ENCODE measurements around the gene EPN2.

The EPN2 gene

DNA sequence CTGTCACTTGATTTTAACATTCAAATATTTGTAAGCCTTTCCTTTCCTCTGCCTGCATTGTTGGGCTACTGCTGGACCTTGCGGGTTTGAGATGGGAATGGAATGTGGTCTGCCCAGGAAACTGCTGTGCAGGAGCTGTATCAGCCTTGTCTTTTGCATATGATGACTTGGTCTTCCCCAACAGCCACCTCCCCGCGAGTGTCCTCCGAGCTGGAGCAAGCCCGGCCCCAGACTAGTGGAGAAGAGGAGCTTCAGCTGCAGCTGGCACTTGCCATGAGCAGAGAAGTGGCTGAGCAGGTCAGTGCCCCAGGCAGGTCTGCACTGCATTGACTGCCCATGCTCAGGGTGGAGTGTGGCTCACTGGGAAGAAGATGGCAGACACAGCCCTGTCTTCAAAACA lies 72.5 kb downstream of the EPN2 start:
- in situ Hi-C loops (cut with MboI; ENCODE audit: low sequenced_read_pairs) = no loop called here

GRCh38 chr17:19310151-19310550 lies 73.0 kb downstream of the EPN2 start:
- in situ Hi-C loops (cut with MboI; ENCODE audit: low sequenced_read_pairs) = no loop called here

GRCh38 chr17:19311016-19311415 lies 73.8 kb downstream of the EPN2 start:
- in situ Hi-C loops (cut with MboI; ENCODE audit: low sequenced_read_pairs) = no loop called here

- in situ Hi-C loops (cut with MboI; ENCODE audit: low sequenced_read_pairs) = no loop called here
These were observed 74.5 kb downstream of the EPN2 start for GRCh38 chr17:19311421-19312215.

GRCh38 chr17:19312406-19312805 lies 75.2 kb downstream of the EPN2 start:
- in situ Hi-C loops (cut with MboI; ENCODE audit: low sequenced_read_pairs) = no loop called here

DNA sequence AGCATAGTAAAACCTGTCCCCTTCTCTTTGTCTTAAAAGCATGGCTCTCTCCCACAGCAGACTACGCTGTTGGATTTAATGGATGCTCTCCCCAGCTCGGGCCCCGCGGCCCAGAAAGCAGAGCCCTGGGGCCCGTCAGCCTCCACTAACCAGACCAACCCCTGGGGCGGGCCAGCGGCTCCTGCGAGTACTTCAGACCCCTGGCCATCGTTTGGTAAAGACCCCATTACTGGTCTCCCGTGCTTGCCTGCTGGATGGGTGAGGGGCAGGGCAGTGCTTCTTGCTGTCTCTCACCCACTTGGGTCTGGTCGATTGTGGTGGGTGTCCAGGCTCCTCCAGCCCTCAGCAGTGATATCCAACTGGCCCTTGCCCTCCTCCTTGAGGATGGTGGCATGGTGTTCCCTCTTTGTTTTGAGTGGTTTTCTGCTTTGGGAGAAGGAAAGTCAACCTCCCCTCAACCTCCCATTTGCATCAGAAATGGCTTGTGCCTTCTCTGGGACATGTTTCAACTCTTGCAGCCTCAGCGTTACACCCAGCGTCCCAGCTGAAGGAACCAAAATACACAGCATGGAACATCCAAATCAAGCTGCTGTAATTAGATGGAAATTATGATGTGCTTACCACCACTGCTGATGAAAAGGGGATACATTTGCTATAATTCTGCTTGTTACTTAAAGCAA lies 76.0 kb downstream of the EPN2 start:
- in situ Hi-C loops (cut with MboI; ENCODE audit: low sequenced_read_pairs) = no loop called here

- in situ Hi-C loops (cut with MboI; ENCODE audit: low sequenced_read_pairs) = no loop called here
These were observed 76.8 kb downstream of the EPN2 start for GRCh38 chr17:19313746-19314651.

DNA sequence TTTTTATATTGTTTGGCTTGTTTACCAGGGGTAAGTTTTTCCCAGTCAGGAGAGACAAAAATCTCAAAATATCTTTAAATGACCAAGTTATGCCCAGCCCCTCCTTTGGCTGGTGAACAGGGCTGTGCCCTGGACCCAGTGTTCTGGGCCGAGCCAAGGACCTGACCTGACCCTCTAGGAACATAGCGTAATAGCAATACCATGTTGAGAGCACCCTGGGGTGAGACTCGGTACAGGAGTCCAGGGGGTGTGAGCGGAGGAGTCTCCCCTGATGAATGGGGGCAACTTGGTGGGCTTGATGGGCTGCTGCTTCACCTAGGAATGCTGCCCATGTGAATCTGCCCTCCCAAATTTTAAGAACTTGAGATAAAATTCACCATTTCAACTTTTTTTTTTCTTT lies 77.9 kb downstream of the EPN2 start:
- in situ Hi-C loops (cut with MboI; ENCODE audit: low sequenced_read_pairs) = no loop called here

DNA sequence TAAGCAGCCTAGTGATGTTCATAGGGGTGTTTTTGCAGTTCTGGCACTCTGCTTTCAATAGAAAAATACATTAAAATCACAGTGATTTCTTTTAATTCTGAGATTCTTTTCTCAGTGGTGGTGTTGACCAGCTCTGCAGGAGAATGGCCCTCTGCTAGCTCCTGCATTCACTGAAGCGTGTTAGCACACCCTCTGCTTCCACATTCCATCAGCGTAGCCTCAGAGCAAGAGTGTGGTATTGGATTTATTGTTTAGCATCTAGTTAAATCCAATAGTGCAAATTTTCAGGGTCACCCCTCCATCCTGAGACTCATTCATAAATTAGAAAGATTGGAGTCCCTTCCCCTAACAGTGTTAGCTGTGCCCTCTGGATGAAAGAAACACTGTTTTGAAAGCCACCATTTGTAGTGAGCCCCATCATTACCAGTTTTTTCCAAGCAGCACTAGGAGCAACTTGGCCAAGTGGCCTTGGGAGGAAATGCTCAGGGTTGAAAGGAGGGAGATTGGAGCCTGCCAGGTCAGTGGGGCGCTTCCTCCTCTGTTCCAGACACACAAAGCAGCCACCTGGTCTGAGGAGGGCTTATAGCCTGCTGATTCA lies 79.7 kb downstream of the EPN2 start:
- in situ Hi-C loops (cut with MboI; ENCODE audit: low sequenced_read_pairs) = no loop called here

GRCh38 chr17:19317359-19318095 lies 80.4 kb downstream of the EPN2 start:
- in situ Hi-C loops (cut with MboI; ENCODE audit: low sequenced_read_pairs) = no loop called here

DNA sequence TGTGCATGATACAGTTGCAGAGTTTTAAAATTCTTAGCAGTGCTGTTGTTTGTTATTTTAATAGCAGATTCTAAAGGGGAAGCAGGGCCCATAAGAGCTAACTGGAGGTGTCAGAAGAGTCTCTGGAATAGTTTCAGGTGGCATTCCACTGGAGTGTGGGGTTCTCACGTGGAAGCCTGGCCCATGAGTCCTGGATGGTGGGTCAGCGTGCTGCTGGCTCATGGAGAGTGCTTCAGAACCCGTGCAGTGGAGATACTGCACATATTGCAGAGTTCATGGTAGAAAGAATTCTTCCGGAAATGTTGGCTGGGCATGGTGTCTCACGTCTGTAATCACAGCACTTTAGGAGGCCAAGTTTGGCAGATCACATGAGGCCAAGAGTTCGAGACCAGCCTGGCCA lies 81.4 kb downstream of the EPN2 start:
- in situ Hi-C loops (cut with MboI; ENCODE audit: low sequenced_read_pairs) = no loop called here

DNA sequence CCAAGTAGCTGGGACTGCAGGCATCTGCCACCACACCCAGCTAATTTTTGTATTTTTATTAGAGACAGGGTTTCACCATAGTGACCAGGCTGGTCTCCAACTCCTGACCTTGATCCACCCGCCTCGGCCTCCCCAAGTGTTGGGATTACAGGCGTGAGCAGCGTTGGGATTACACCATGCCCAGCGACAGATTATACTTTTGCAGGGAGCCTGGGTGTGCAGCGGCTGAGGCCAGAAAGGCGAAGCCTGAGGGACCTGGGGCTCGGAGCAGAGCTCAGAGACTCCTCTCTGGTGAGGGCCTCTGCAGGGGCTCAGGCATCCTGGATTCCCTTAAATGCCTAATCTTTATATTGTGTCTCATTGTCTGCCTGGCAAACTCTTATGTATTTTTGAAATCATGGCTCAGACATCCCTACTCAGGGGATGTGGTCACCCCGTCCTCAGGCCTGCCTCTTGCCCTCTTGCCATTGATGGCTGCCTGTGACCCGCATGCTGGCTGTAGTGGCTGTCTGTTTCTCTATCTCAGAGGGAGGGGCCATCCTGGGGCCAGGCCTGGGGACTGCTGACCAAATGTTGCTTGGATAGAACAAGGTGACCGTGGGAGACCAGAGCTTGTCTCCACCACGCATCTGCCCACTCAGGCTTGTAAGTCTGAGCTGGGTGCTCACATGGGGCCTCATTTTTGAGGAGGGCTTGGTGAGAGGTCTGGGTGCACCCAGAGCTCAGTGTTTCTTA lies 82.8 kb downstream of the EPN2 start:
- in situ Hi-C loops (cut with MboI; ENCODE audit: low sequenced_read_pairs) = no loop called here

DNA sequence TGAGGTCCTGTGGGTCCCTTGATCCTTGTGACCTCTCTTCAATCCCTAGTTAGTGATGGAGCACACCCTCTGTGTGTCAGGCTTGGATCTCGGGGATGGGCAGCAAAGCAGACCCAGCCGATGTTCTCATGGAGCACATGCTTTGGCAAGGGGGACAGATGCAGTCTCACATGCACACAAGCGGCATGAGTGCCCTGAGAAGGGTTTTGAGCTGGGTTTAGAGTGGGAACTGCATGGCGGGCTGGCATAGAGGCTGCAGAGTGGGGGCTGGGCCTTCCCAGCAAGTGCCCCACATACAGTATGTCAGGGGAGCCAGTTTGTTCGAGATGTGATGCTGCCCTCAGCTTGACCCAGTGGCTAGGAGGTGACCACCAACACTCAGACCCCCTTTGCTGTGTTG lies 83.7 kb downstream of the EPN2 start:
- in situ Hi-C loops (cut with MboI; ENCODE audit: low sequenced_read_pairs) = no loop called here

- in situ Hi-C loops (cut with MboI; ENCODE audit: low sequenced_read_pairs) = no loop called here
These were observed 84.4 kb downstream of the EPN2 start for GRCh38 chr17:19321481-19322128.

DNA sequence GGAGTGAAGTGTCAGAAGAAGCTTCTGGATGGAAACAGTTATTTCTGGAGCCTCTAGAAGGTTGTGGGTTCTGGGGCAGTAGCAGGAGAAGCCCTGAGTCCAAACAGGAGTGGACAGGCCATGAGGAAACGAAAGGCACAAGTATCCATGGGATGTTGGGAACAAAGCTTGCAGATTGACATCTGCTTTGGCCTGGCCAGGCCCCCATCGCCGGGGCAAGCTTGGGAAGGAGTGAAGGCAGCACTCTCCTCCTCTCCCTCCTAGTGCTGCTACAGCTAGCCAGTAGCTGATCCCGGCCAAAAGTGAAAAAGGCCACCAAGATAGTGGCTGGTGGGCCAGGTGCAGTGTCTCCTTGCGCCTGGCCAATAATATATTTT lies 85.0 kb downstream of the EPN2 start:
- in situ Hi-C loops (cut with MboI; ENCODE audit: low sequenced_read_pairs) = no loop called here

- in situ Hi-C loops (cut with MboI; ENCODE audit: low sequenced_read_pairs) = no loop called here
These were observed 85.7 kb downstream of the EPN2 start for GRCh38 chr17:19322861-19323260.

- in situ Hi-C loops (cut with MboI; ENCODE audit: low sequenced_read_pairs) = no loop called here
These were observed 88.4 kb downstream of the EPN2 start for GRCh38 chr17:19325542-19325941.

GRCh38 chr17:19327031-19327783 lies 90.0 kb downstream of the EPN2 start:
- in situ Hi-C loops (cut with MboI; ENCODE audit: low sequenced_read_pairs) = no loop called here

All from HL-60/S4 treated with phorbol 12-myristate 13-acetate at 8.2 ng/mL for 4 days and 3 days (cell line).